GM23248 (cell line): Measurements from ENCODE around the gene NAV2. TPM values are rescaled to one million over a fixed set of nuclear protein-coding genes. Genes with fewer than 3 reads are reported as not detected.

Experiments
- DNase-seq: peaks from one replicate; pipeline ENCODE4 v3.0.0-alpha.2; 2015
- H2AFZ ChIP-seq: fragments of 200-600 bp; sonication (generic); 2 replicates; pipeline ENCODE4 v1.6.1; 2016; ENCODE audit warnings: antibody characterized with exemption
- H3F3A ChIP-seq: fragments of 200-600 bp; sonication (generic); 2 replicates; pipeline ENCODE4 v1.6.1; 2016; ENCODE audit warnings: mild to moderate bottlenecking, antibody characterized with exemption, mixed run types; ENCODE audit not compliant: insufficient read depth
- H3K27ac ChIP-seq: fragments of 200-600 bp; sonication (generic); 2 replicates; pipeline ENCODE4 v1.5.1; 2016; ENCODE audit warnings: mild to moderate bottlenecking
- H3K27me3 ChIP-seq: fragments of 200-600 bp; sonication (generic); replicated peaks from 2 replicates; pipeline ENCODE4 v1.6.1; 2016; ENCODE audit warnings: mild to moderate bottlenecking; ENCODE audit not compliant: insufficient read depth
- H3K36me3 ChIP-seq: fragments of 200-600 bp; sonication (generic); 2 replicates; pipeline ENCODE4 v1.6.1; 2016; ENCODE audit warnings: low read depth, mild to moderate bottlenecking
- H3K4me1 ChIP-seq: fragments of 200-600 bp; sonication (generic); 2 replicates; pipeline ENCODE4 v1.6.1; 2016; ENCODE audit warnings: mild to moderate bottlenecking; ENCODE audit not compliant: insufficient read depth
- H3K4me2 ChIP-seq: fragments of 200-600 bp; sonication (generic); one replicate; pipeline ENCODE4 v1.6.1; 2016; ENCODE audit warnings: mild to moderate bottlenecking; ENCODE audit not compliant: unreplicated experiment
- H3K4me3 ChIP-seq: fragments of 200-600 bp; sonication (generic); 2 replicates; pipeline ENCODE4 v1.5.1; 2016; ENCODE audit warnings: mild to moderate bottlenecking
- H3K79me2 ChIP-seq: fragments of 200-600 bp; sonication (generic); 2 replicates; pipeline ENCODE4 v1.6.1; 2016; ENCODE audit warnings: mild to moderate bottlenecking; ENCODE audit not compliant: insufficient read depth
- H3K9ac ChIP-seq: fragments of 200-600 bp; sonication (generic); 2 replicates; pipeline ENCODE4 v1.6.1; 2016; ENCODE audit warnings: mild to moderate bottlenecking
- H3K9me2 ChIP-seq: fragments of 200-600 bp; sonication (generic); 2 replicates; pipeline ENCODE4 v1.6.1; 2016; ENCODE audit warnings: mixed run types, mild to moderate bottlenecking, moderate library complexity; ENCODE audit not compliant: insufficient read depth
- H3K9me3 ChIP-seq: fragments of 200-600 bp; sonication (generic); one replicate; pipeline ENCODE4 v1.6.1; 2017; ENCODE audit warnings: low read depth
- H4K20me1 ChIP-seq: fragments of 200-600 bp; sonication (generic); 2 replicates; pipeline ENCODE4 v1.6.0; 2016; ENCODE audit not compliant: insufficient read depth
- EZH2 ChIP-seq: fragments of 200-600 bp; sonication (generic); IDR thresholded peaks from 2 replicates; pipeline ENCODE4 v1.6.1; 2018; ENCODE audit warnings: antibody characterized with exemption, mild to moderate bottlenecking; ENCODE audit not compliant: insufficient read depth, poor library complexity, severe bottlenecking
- EZH2phosphoT487 ChIP-seq: fragments of 200-600 bp; sonication (generic); IDR thresholded peaks from 2 replicates; pipeline ENCODE4 v1.6.1; 2018; ENCODE audit warnings: antibody characterized with exemption, moderate library complexity, mild to moderate bottlenecking, low read depth; ENCODE audit not compliant: insufficient read depth
- WGBS, 2 experiments: methylation state at CpG; one replicate each; pipeline ENCODE4 v1.1.6; 2015 to 2017; ENCODE audit warnings: low lambda C conversion rate in 2 of 2, low coverage in 1 of 2; ENCODE audit errors: missing lambda C conversion rate in 2 of 2; 5-methylcytosine and 5-hydroxymethylcytosine counted together
- in situ Hi-C: fragments of 300-500 bp; cut with MboI; formaldehyde crosslinking; loops from 2 replicates; pipeline ENCODE4 v1.15.0; 2020
- polyA plus RNA-seq: library from polyadenylated mRNA; unstranded; fragments of >200 nt; fragmentation: Nextera tagmentation; extraction: Ambion mirVana; gene quantifications from 2 replicates; pipeline ENCODE4 v1.2.1, GENCODE V29; 2016
- total RNA-seq: library from RNA; depleted of rRNA; stranded (reverse); fragments of >200 nt; shearing (Covaris generic); gene quantifications from 2 replicates; pipeline ENCODE4 v1.2.3, GENCODE V29; 2014

The NAV2 gene
- total and polyA plus RNA-seq, 2 experiments from 2014 or later = 5.7 to 11.9 TPM

GRCh38 chr11:20013346-20014066 lies 300.9 kb downstream of the NAV2 start:
- H3K9me3 ChIP-seq = no peaks in the 10 kb centered on the region
- H3K4me2 ChIP-seq = no peak overlapping the region
- H3K9ac ChIP-seq = no peak overlapping the region
- no peak for DNase-seq
- in situ Hi-C loops = no loop called here
- no peaks in the 10 kb centered on the region for H3K27me3 ChIP-seq
- peaks cover 9% of the 10 kb centered on the region; the same call in 1 of the 2 replicates for H3K4me1 ChIP-seq
- no peak overlapping the region for H3K4me3 ChIP-seq
- no peak for TF ChIP-seq EZH2
- TF ChIP-seq EZH2phosphoT487 = no peak
- H4K20me1 ChIP-seq = no peaks in the 10 kb centered on the region
- H3K9me2 ChIP-seq = no peaks in the 10 kb centered on the region
- WGBS, 2 experiments = 82 to 85% methylated on average over 7 of the region's 7 CpGs
- peaks cover 16% of the 10 kb centered on the region for H3K79me2 ChIP-seq
- H3K27ac ChIP-seq = no peak overlapping the region
- no peak overlapping the region for H2AFZ ChIP-seq
- peaks cover 4% of the 10 kb centered on the region; the same call in 1 of the 2 replicates for H3F3A ChIP-seq
- H3K36me3 ChIP-seq = no peaks in the 10 kb centered on the region

- Histone ChIP-seq H3K4me2 (no peak overlapping the region), H3K9me3 (no peaks in the 10 kb centered on the region), H3K36me3 (no peaks in the 10 kb centered on the region), H3K4me1 (peaks cover 9% of the 10 kb centered on the region; the same call in 1 of the 2 replicates), H3K27ac (no peak overlapping the region), H3F3A (peaks cover 3% of the 10 kb centered on the region; the same call in 1 of the 2 replicates), H3K4me3 (no peak overlapping the region), H3K9ac (no peak overlapping the region), H3K9me2 (no peaks in the 10 kb centered on the region), H3K79me2 (peaks cover 21% of the 10 kb centered on the region), H2AFZ (no peak overlapping the region), H3K27me3 (no peaks in the 10 kb centered on the region), H4K20me1 (no peaks in the 10 kb centered on the region)
- TF ChIP-seq EZH2 (no peak), EZH2phosphoT487 (no peak)
- in situ Hi-C loops = no loop called here
- WGBS, 2 experiments = 50% methylated on average over 2 of the region's 2 CpGs
- no peak for DNase-seq
Observed at GRCh38 chr11:20014067-20014402, 301.4 kb downstream of the NAV2 start.

GRCh38 chr11:20015101-20015500 lies 302.5 kb downstream of the NAV2 start:
- Histone ChIP-seq H3K4me3 (no peak overlapping the region), H3K27me3 (no peaks in the 10 kb centered on the region), H3K4me2 (no peak overlapping the region), H3K9me3 (no peaks in the 10 kb centered on the region), H2AFZ (no peak overlapping the region), H3K4me1 (peaks cover 9% of the 10 kb centered on the region; the same call in 1 of the 2 replicates), H3K36me3 (no peaks in the 10 kb centered on the region), H3K79me2 (peaks cover 27% of the 10 kb centered on the region), H4K20me1 (no peaks in the 10 kb centered on the region), H3K9ac (no peak overlapping the region), H3F3A (no peaks in the 10 kb centered on the region), H3K27ac (no peak overlapping the region), H3K9me2 (no peaks in the 10 kb centered on the region)
- TF ChIP-seq EZH2phosphoT487 (no peak), EZH2 (no peak)
- in situ Hi-C loops = no loop called here
- WGBS, 2 experiments = 98 to 100% methylated on average over 3 of the region's 3 CpGs
- no peak for DNase-seq

- Histone ChIP-seq H3K9me2 (no peaks in the 10 kb centered on the region), H4K20me1 (no peaks in the 10 kb centered on the region), H3K9ac (no peak overlapping the region), H3K4me3 (no peak overlapping the region), H3K4me2 (no peak overlapping the region), H3K79me2 (peaks cover 27% of the 10 kb centered on the region), H3K9me3 (no peaks in the 10 kb centered on the region), H3F3A (no peaks in the 10 kb centered on the region), H3K36me3 (no peaks in the 10 kb centered on the region), H3K4me1 (peaks cover 8% of the 10 kb centered on the region; the same call in 1 of the 2 replicates), H3K27me3 (no peaks in the 10 kb centered on the region), H3K27ac (no peak overlapping the region), H2AFZ (no peak overlapping the region)
- no peak for DNase-seq
- in situ Hi-C loops = no loop called here
- no peak for TF ChIP-seq EZH2phosphoT487
- TF ChIP-seq EZH2 = no peak
- 80 to 84% methylated on average over 14 of the region's 14 CpGs for WGBS, 2 experiments
Observed at GRCh38 chr11:20015529-20016427, 303.1 kb downstream of the NAV2 start.
